ENCODE data around the gene ADGRL2.

- TF ChIP-seq MAZ (CRISPR knock-in tag; conservative IDR thresholded peaks at IDR 0.05 in 1 of 2, IDR thresholded peaks at IDR 0.05 in 1 of 2) (no peak), ZNF282 (CRISPR knock-in tag; IDR thresholded peaks at IDR 0.05) (no peak)
- TF ChIP-seq, protein P1, sequence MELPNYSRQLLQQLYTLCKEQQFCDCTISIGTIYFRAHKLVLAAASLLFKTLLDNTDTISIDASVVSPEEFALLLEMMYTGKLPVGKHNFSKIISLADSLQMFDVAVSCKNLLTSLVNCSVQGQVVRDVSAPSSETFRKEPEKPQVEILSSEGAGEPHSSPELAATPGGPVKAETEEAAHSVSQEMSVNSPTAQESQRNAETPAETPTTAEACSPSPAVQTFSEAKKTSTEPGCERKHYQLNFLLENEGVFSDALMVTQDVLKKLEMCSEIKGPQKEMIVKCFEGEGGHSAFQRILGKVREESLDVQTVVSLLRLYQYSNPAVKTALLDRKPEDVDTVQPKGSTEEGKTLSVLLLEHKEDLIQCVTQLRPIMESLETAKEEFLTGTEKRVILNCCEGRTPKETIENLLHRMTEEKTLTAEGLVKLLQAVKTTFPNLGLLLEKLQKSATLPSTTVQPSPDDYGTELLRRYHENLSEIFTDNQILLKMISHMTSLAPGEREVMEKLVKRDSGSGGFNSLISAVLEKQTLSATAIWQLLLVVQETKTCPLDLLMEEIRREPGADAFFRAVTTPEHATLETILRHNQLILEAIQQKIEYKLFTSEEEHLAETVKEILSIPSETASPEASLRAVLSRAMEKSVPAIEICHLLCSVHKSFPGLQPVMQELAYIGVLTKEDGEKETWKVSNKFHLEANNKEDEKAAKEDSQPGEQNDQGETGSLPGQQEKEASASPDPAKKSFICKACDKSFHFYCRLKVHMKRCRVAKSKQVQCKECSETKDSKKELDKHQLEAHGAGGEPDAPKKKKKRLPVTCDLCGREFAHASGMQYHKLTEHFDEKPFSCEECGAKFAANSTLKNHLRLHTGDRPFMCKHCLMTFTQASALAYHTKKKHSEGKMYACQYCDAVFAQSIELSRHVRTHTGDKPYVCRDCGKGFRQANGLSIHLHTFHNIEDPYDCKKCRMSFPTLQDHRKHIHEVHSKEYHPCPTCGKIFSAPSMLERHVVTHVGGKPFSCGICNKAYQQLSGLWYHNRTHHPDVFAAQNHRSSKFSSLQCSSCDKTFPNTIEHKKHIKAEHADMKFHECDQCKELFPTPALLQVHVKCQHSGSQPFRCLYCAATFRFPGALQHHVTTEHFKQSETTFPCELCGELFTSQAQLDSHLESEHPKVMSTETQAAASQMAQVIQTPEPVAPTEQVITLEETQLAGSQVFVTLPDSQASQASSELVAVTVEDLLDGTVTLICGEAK (IDR thresholded peaks at IDR 0.05), result no peak
- TF ChIP-seq, protein P1 (CRISPR knock-in tag; IDR thresholded peaks at IDR 0.05), result no peak
These were observed 119.6 kb downstream of the ADGRL2 start for GRCh38 chr1:81920245-81920740.
